C4-2B (cell line): ENCODE measurements around the gene HOXD9.

Source experiments
- H3K27ac ChIP-seq: fragments of 450-650 bp; 2 replicates; pipeline ENCODE4 v1.5.1; 2017
- ZFX ChIP-seq: fragments of 450-650 bp; IDR thresholded peaks from 2 replicates; pipeline ENCODE4 v1.6.1; 2017
- TF ChIP-seq, protein P1 (sequence below): fragments of 450-650 bp; conservative IDR thresholded peaks from 2 replicates; pipeline ENCODE4 v1.5.1; 2017; ENCODE audit warnings: mild to moderate bottlenecking

The HOXD9 gene

DNA sequence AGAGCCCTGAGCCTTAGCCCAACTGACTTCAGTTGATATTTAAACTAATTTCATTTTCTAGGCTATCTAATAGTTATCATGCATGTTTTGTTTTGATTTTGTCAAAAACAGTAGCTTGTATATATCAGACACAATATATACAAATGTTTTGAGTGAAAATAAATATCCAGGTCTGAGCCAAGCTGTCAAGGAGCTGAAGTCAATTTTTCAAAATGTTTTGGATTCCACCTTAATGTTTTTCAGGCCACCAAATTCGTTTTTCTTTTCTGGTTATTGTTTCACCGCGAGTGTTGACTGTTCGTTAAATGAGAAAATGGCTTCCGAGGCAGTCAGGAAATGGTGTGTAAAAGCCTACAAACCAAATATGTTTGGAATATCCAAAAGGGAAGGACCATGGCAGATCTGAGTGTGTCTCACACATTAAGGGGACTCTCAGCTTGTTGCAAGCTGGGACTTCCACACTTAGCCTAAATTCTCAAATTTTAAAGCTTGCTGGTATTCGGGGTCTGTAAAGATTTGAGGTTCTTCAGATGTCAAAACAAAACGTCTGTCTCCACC, 20.1 kb upstream of the HOXD9 start:
- TF ChIP-seq, protein P1, sequence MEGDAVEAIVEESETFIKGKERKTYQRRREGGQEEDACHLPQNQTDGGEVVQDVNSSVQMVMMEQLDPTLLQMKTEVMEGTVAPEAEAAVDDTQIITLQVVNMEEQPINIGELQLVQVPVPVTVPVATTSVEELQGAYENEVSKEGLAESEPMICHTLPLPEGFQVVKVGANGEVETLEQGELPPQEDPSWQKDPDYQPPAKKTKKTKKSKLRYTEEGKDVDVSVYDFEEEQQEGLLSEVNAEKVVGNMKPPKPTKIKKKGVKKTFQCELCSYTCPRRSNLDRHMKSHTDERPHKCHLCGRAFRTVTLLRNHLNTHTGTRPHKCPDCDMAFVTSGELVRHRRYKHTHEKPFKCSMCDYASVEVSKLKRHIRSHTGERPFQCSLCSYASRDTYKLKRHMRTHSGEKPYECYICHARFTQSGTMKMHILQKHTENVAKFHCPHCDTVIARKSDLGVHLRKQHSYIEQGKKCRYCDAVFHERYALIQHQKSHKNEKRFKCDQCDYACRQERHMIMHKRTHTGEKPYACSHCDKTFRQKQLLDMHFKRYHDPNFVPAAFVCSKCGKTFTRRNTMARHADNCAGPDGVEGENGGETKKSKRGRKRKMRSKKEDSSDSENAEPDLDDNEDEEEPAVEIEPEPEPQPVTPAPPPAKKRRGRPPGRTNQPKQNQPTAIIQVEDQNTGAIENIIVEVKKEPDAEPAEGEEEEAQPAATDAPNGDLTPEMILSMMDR = no peak
- no peak for TF ChIP-seq ZFX
- no peak overlapping the region for H3K27ac ChIP-seq

DNA sequence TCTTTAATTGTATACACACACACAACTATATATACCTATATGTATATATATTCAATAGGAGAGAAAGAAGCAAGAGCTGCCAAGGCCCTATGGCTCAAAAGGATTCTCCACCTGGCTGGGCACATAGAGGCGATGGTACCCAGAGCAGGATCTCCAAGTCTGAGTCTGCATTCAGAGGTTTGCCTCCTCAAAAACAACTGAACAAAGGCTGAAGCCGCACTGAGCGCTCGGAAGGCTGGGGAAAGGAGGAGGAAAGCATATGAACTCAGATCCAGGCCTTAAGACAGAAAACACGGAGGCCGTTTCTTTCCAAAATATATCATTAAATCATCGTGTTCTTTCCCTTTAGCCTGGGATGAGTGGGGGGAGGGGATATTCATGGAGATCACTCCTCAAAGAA, 19.3 kb upstream of the HOXD9 start:
- H3K27ac ChIP-seq = no peak overlapping the region
- TF ChIP-seq, protein P1 = no peak
- TF ChIP-seq ZFX = no peak

DNA sequence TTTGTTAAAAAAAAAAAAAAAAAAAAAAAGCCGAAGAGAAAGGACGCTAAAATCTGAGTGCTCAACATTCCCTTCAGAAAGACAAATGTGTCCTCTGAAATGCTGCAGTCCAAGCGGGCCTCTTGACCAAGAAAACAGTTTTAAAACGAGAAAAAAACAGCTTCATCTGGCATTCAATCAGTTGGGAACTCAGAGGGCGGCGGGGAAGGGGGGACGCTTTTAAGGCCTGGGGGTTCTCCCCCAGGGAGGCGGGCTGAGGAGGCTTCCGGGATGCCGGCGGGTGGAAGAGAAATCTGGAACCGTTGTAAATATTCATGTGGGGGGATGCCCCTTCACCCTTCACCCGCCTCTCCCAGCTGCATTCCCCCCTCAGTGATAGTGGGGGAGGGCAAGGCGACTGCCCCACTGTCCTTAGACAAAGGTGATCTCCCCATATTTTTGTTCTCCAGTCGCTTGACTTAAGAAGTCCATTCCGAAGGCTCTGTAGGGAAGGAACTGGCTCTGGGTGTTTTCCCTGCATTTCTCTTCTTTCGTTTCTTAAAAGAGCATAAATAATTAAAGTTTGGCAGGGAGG, 18.7 kb upstream of the HOXD9 start:
- H3K27ac ChIP-seq = no peak overlapping the region

DNA sequence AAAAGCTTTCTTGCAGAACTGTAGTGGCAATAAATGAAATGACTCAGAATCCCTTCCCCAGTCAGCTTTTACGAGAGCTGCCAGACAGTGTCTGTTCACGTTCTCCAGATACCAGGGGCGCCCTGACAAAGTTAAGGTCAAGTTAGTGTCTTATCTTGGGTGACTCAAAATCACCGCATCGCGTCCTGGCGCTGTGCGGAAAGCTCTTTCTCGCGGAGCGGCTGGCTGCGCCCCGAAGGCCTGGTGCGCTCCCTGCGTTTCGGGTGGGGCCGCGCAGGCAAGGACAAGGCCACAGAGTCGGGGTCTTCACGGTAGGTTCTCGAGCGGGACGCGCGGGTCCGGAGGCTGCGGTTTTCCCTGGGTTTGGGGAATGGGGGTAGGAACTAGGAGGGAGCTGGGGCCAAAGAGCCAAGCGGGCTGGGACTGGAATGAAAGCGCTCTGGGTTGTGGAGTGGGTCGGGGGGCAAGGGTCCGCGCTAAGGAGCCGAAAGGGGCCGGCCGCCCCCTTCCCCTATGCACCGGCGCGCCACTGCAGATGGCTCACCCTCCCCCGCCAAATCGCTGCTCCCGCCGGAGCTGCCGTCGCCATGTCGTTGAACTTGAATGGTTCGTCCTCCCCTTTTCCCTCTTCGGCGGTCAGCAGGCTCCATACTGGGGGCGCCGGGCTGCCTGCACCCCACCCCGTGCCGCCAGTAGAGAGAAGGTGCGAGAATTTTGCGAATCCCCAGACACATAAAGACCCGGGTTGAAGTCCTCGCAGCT, 18.0 kb upstream of the HOXD9 start:
- H3K27ac ChIP-seq = no peak overlapping the region
- TF ChIP-seq, protein P1 = no peak
- no peak for TF ChIP-seq ZFX

More for the DNA sequence above, 18.7 kb upstream of the HOXD9 start:
- no peak for TF ChIP-seq ZFX
- TF ChIP-seq, protein P1 = no peak

DNA sequence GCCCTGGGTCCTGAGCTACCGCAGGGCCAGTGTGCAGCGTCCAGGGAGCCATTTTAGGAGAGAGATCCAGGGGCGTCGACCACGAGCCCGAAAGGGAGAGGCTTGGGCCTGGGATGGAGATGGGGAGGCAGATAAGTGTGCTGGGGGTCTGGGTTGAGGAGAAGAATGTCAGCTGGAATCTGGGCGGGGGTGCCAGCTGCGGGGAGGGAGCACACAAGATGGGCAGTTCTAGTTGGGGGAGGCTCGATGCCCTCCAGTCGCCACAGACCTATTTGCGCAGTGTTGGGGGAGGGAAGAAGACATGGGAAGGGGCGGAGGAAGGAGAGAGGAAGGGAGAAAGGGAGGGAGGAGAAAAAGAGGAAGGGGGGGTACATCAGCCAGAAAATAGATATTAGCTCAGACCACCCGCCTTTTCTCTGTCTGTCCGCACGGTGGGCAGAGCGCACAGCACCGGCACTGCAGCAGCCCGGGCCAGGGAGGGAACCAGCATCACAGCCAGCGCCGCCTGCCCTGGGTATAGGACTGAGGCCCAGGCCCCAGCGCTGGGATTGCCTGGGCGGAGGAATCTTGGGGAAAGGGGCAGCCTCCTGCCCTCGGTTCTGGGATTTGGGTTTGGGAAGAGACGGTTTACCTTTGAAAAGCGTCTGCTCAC, 17.3 kb upstream of the HOXD9 start:
- no peak for TF ChIP-seq ZFX
- TF ChIP-seq, protein P1 = no peak
- no peak overlapping the region for H3K27ac ChIP-seq

DNA sequence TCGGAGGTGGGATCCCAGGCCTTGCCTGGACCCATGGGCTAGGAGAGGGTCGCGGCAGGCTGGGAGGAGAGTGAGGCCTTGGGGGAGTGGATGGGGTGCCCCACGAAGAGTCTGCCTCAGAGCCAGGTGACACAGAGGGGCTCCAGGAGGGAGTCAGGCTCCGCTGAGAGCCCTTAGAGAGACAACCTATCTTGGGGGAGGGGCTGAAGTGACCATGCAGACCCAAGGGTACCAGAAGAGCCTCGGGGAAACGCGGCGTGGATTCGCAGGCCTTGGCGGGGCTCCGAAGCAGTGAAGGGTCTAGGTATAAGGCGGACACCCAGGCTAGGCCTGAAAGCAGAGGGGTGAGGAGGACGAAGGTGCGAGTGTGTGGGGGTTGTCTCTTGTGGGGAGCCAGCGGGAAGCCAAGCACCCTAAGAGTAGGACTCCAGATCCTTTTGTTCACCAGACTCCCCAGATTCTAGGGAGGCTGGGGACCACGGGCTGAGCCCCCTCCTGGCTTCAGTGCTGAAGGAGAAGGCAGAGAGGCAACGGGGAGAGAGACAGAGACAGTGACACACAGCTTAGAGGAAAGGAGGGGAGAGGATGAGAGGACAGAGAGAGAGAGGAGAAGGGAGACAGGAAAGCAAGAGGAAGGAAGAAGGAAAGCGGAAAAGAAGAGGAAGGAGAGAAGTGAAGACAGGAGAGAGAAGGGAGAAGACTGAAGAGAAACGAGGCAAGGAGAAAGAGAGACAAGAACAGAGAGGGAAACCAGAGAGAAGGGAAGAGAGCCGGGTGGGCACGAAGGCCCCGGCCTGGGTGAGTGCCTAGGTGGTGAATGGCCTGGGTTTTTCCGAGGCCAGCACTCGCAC, 16.6 kb upstream of the HOXD9 start:
- TF ChIP-seq, protein P1 = no peak
- TF ChIP-seq ZFX = no peak
- no peak overlapping the region for H3K27ac ChIP-seq
